Measurements from ENCODE around the gene TWF1.
"Not testable (repeated sequence)": the region's sequence is repeated elsewhere in the genome, so short reads cannot be mapped to it uniquely, and the experiment has no call there.

TWF1 gene

GRCh38 chr12:43797561-43798217, 8.4 kb downstream of the TWF1 start:
- no peak for DNase-seq

DNA sequence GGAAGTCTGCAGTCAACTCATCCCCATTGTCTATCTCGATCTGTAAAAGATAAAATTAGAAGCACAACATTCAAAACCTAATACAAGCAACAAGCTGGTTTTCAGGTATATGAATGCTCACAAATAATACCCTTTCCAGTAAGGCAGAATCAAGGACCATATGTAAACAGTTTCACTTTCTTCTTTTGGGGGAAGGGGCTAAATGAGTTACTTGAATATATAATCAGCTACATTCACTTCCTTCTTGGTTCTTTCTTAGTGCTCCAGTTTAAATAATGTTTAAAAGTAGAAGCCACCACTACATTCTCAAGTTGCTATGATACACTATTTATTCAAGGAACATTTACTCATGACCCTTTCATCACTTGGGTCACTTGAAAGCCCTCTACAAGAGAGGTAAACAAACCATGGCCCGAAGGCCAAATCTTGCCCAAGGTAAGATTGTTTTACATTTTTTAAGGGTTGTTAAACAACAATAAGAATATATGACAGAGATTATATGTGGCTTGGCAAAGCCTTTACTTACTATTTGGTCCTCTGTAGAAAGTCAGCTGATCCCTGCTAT, 10.3 kb downstream of the TWF1 start:
- DNase-seq: no peak

DNA sequence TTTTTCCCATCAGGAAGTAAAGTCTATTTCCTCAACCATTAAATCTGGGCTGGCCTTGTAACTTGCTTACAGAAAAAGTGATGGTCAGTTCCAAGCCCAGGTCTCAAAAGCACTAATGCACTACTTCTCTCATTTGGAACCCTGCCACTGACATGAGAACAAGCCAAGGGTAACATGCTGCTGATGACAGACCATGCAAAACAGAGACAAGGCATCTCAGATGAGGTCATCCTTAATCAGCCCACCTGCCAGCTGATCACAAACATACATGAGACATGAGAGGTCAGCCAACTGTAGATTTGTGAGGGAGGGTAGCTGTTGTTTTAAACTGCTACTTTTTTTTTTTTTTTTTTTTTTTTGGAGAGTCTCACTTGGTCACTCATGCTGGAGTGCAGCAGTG, 16.2 kb downstream of the TWF1 start:
- DNase-seq: no peak

GRCh38 chr12:43786899-43787693, 19.0 kb downstream of the TWF1 start:
- no peak for DNase-seq

DNA sequence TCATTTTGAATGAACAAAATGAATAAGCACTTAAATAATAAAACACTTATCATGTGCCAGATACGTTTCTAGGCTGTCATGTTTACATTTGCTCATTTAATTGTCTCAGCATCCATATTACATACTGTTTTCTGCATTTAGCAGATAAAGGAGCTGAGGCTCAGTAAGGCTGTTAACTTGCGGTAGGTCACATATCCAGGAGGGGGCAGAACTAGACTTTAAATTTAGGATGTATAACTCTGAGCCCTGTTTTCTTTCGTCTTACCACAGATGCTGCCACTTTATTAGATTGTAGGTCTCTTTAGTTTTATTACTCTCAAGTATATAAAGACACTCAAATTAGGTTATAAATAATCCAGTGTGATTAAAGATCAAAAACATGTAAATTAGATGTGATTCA, 29.6 kb downstream of the TWF1 start:
- no peak for DNase-seq

DNA sequence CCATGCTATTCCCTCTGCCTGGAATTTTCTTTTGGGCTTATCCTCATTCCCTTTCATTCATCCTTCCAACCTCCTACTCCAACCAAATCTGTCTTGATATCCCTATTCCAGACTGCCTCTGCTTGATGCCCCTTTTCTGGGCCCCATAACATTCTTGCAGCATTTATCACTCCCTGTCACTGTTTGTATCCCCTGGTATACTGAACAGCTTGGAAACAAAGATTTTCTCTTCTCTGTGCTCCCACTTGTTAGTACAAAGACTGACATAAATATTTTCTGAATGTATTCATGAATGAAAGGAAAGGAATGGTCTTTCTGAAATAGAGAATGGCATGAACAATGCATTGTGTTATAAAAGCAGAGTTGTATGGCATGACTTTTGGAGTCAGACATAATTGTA, 39.8 kb downstream of the TWF1 start:
- no peak for DNase-seq

GRCh38 chr12:43764528-43764927, 41.6 kb downstream of the TWF1 start:
- no peak for DNase-seq

GRCh38 chr12:43763769-43764168, 42.3 kb downstream of the TWF1 start:
- no peak for DNase-seq

DNA sequence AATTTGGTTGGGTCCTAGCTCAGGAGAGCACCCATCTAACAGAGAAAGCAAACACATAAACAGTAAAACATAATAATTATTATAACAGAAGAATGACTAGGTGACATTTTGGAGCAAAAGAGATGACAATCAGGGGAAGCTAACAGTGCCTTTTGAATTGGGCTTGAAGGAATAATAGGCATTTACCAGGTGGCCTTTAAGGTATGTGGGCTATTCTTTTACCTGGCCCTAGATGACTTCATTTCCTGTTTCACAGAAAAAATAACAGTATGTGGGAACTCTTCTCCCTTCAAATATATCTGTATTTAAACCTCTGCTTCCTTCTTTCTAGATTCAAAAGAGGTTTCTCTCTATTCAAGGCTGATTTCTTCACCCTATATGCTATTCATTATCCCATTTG, 43.5 kb downstream of the TWF1 start:
- DNase-seq: no peak

- no peak for DNase-seq
These were observed 44.6 kb downstream of the TWF1 start for GRCh38 chr12:43761500-43761899.

DNA sequence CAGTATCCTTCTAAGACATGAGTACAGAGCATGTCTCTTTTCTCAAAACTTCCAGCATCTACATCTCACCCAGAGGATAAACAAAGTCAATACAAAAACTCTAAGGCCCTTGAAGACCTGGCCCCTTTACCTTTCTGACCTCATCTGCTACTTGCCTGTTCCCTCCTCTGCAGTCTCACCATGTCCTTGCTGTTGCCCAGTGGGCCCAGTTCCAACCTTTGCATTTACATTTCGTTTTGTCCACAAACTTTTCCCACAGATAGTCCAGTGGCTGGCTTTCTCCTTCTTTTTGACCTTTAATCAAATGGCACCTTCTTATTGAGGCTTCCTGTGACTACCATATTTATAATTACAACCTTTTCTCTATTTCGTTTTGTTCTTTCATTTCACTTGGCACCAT, 45.7 kb downstream of the TWF1 start:
- DNase-seq: no peak

DNA sequence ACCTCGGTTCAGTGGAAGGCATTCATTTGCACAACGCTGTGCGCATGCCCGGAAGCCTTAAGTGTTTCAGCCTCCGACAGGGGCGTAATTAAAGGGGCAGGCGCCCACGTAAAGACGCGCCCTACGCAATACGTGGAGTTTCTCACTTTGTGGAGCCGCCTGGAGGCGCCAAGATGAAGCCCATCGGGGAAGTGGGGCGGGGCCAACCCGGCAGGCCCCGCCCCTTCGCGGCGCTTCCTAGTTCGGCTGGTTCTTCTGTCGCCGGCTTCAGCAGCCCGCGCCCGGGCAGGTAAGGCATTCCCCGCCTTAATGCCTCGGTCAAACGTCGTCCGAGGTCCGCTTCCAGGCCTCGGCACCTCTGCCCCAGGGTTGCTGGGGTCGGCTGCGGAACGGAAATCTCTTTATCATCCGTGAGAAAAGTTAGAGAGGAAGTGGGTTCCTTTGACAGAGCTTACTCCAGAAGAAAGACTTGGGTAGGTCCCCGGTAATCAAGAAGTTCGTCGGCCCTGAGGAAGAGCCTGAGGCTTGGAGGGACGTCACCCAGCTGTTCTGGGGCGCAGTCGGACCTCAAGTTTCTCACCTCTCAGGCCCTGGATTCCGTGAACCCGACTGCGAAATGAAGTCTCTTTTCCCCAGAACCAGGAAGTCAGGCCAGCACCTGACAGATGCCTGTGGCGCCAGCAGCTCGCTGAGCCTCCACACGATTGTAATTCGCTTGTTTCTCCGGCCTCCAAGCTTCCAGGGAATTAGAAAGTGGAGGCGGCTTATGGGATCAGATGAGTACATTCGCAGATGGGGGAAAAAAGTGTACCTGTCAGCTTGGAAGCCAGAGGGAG, 47.2 kb downstream of the TWF1 start, which contains the start of the genes IRAK4 and PUS7L:
TSS of gene IRAK4 (plus strand) at position 224 of the 836 bp plus-strand sequence. CDS start 9,161 bp downstream, outside the sequence.
TSS of gene PUS7L (minus strand) at position 63 of the 836 bp plus-strand sequence. CDS start 3,545 bp downstream, outside the sequence.
- peak; percentile 96 for DNase-seq

GRCh38 chr12:43758247-43758727, 47.8 kb downstream of the TWF1 start:
- no peak for DNase-seq

DNA sequence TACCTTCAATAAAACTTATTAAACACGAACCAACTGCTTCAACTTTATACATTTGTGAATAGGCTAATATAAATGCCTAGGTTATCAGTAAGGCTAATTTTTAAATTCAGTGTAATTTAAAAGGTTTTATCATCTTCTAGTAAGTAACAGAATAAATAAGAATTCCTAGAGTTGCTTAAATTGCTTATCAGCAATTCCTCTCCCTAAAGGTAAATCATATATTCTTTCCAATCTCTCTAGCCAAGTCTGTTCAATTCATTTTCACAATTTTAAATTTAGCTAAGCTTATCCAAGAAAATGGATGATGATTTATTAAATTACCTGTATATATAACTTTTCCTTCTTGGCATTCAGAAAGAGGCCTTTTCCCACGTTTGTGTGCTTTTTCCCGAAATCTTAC, 52.1 kb downstream of the TWF1 start:
- DNase-seq: no peak

DNA sequence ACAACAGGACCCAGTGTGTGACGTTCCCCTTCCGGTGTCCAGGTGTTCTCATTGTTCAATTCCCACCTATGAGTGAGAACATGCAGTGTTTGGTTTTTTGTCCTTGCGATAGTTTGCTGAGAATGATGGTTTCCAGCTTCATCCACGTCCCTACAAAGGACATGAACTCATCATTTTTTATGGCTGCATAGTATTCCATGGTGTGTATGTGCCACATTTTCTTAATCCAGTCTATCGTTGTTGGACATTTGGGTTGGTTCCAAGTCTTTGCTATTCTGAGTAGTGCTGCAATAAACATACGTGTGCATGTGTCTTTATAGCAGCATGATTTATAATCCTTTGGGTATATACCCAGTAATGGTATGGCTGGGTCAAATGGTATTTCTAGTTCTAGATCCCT, 54.8 kb downstream of the TWF1 start:
- not testable (repeated sequence) for DNase-seq

DNA sequence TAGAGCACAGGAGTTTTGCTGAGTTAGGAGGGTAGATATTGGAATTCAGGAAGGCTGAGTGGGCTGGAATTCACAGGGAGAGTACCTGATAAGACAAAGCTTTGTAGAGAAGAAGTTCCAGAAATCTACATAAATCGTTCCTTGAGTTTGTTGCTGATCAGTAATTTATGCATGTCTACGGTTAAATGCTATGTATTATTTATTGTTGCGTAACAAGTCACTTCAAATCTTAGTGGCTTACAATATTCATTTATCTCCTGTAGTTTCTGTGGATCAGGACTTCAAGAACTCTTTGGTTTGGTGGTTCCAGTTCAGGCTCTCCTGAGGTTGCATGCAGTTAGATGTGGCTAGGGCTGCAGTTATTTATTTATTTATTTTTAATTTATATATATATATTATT, 55.3 kb downstream of the TWF1 start:
- no peak for DNase-seq

GRCh38 chr12:43749016-43749415, 57.1 kb downstream of the TWF1 start:
- no peak for DNase-seq

- no peak for DNase-seq
These were observed 61.3 kb downstream of the TWF1 start for GRCh38 chr12:43744826-43745225.

Data from CD4-positive, alpha-beta T cell treated with Interferon gamma for 1 hour (primary cell).